BLaER1 treated with 17β-estradiol and CSF1 and Interleukin-3, amounts not matched to agents 10 nM and 100 nM (cell line): ENCODE measurements around the gene COL23A1.

ENCODE experiments used
- H3K27ac ChIP-seq, 11 experiments: shearing (Covaris generic); formaldehyde crosslinking; 2 replicates each; pipeline ENCODE4 v1.8.1; 2022
- H3K27me3 ChIP-seq, 11 experiments: shearing (Covaris generic); formaldehyde crosslinking; 2 replicates each; pipeline ENCODE4 v1.8.1; 2022
- H3K36me3 ChIP-seq, 11 experiments: shearing (Covaris generic); formaldehyde crosslinking; 2 replicates each; pipeline ENCODE4 v1.8.1; 2022
- H3K4me1 ChIP-seq, 10 experiments: shearing (Covaris generic); formaldehyde crosslinking; 2 replicates each; pipeline ENCODE4 v1.8.1; 2022
- H3K4me2 ChIP-seq, 11 experiments: shearing (Covaris generic); formaldehyde crosslinking; 2 replicates each; pipeline ENCODE4 v1.8.1; 2022
- H3K4me3 ChIP-seq, 10 experiments: shearing (Covaris generic); formaldehyde crosslinking; 2 replicates each; pipeline ENCODE4 v1.8.1; 2022
- H3K9ac ChIP-seq, 11 experiments: shearing (Covaris generic); formaldehyde crosslinking; 2 replicates each; pipeline ENCODE4 v1.8.1; 2022
- H3K9me3 ChIP-seq, 11 experiments: shearing (Covaris generic); formaldehyde crosslinking; replicated peaks in 1 of 11; 2 replicates each; pipeline ENCODE4 v1.8.1; 2022
- H4K20me1 ChIP-seq, 11 experiments: shearing (Covaris generic); formaldehyde crosslinking; 2 replicates each; pipeline ENCODE4 v1.8.1; 2022
- Cebpa-rat ChIP-seq, 11 experiments: shearing (Covaris generic); IDR thresholded peaks; 2 replicates each; pipeline ENCODE4 v1.8.1; 2022

The COL23A1 gene

DNA sequence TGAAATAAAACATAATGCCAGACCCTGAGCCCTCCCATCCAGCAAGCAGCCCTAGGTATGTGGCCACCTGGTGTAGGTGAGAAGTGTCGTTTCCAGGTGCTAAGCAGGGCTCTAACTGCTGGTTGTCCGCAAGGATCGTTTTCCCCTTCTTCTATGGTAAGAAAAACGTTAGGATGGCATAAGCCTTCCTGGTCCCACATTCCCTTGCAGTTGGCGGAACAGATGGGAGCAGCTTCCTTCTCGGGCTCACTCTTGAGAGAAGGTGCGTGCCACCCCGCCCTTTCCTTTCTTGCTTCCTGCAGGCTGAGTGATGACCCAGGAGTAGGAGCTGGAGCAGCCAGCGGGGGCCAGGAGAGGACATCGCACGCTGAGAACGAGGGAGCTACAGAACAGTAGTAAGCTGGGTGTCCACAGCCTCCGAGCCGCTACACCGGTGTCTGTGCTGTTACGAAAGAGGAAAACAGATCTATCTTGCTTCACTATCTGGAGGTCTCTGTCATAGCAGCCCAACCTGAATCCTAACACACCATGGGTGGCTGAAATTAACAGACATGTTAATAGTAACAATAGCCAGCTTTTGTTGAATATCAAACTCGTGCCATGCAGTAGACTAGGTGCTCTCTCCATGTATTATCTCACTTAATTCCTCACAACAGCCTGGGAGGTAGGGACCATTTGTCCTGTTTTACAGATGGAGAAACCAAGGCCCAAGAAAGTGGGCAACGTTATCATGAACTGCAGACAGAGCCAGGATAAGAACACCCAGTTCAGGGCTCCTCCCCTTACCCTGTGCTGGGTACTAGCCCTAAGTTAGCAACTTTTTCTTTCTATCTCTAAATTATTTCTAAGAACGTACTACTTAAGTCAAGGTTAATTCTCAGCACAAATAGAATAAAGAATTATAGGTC lies 139.8 kb downstream of the COL23A1 start:
- H3K4me3 ChIP-seq = no peak overlapping the region
- H3K9me3 ChIP-seq = peaks cover 0 to 5% (median 0%) of the 10 kb centered on the region in 11 experiments; a peak in 2 of 22 replicates

DNA sequence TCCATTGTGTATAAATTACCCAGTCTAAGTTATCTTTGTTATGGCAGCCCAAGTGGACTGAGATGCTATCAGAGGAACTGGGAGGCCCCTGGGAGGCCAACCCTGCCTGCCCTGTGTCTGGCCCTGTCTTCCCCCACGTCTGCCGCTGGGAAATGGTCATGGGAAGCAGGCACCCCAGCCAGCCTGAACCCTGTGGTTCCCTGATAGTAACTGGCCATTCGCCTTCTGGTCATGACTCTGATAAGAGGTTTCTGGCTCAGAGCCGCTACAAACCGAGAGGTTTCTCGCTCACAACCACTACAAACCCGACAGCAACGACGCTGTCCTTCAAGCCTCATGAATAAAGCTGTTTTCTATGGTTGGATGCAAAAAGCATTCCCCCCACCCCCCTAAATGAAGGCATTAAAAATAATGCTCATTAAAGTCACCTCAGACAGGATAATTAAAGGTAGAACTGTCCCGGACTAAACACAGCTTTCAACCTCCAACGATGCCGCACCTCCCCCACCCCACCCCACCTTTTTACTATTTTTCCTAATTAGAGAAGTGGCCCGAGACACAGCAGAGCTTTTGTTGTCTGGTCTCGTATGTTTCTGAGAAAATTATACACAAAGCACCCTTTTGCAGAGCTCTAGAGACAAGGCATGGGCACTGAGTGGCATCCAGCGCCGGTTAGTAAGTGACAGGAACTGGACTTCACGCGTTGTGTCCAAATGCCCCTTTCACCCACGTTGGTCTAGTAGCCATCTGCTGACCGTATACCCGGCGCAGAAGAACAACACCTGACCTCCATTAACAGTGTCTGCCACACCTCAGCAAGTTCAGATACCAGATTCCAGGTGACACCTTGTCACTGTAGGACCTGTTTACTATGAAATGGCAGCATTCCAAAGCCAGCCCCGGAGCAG lies 140.8 kb downstream of the COL23A1 start:
- Histone ChIP-seq H4K20me1 (no peaks in the 10 kb centered on the region), H3K9ac (no peak overlapping the region), H3K27ac (no peak overlapping the region), H3K4me2 (peak overlapping the region in 6 of 11 experiments; percentile 2 to 37 (median 26); a peak in 6 of 22 replicates), H3K36me3 (no peaks in the 10 kb centered on the region), H3K4me1 (peaks cover 0 to 14% (median 10%) of the 10 kb centered on the region in 10 experiments; a peak in 16 of 20 replicates), H3K9me3 (peaks cover 0 to 5% (median 0%) of the 10 kb centered on the region in 11 experiments; a peak in 2 of 22 replicates), H3K4me3 (no peak overlapping the region), H3K27me3 (peaks cover 15 to 35% (median 25%) of the 10 kb centered on the region in 11 experiments)
- TF ChIP-seq Cebpa-rat (IDR thresholded peaks at IDR 0.05) = no peak

More for the DNA sequence above, 139.8 kb downstream of the COL23A1 start:
- peak overlapping the region in 7 of 11 experiments; percentile 2 to 37 (median 22); a peak in 9 of 22 replicates for H3K4me2 ChIP-seq
- no peak overlapping the region for H3K27ac ChIP-seq
- no peak overlapping the region for H3K9ac ChIP-seq
- H4K20me1 ChIP-seq = no peaks in the 10 kb centered on the region
- peaks cover 0 to 10% (median 8%) of the 10 kb centered on the region in 10 experiments; a peak in 10 of 20 replicates for H3K4me1 ChIP-seq
- H3K27me3 ChIP-seq = peaks cover 15 to 35% (median 25%) of the 10 kb centered on the region in 11 experiments
- H3K36me3 ChIP-seq = no peaks in the 10 kb centered on the region
- no peak for TF ChIP-seq Cebpa-rat (IDR thresholded peaks at IDR 0.05)

GRCh38 chr5:178445534-178445933 lies 144.7 kb downstream of the COL23A1 start:
- Histone ChIP-seq H3K4me3 (no peak overlapping the region), H4K20me1 (no peaks in the 10 kb centered on the region), H3K9me3 (peaks cover 0 to 5% (median 0%) of the 10 kb centered on the region in 11 experiments; a peak in 4 of 22 replicates), H3K36me3 (no peaks in the 10 kb centered on the region), H3K4me2 (no peak overlapping the region), H3K27me3 (peaks cover 22 to 32% (median 25%) of the 10 kb centered on the region in 11 experiments), H3K9ac (no peak overlapping the region), H3K4me1 (peaks cover 16 to 51% (median 48%) of the 10 kb centered on the region in 10 experiments), H3K27ac (no peak overlapping the region)
- TF ChIP-seq Cebpa-rat (IDR thresholded peaks at IDR 0.05) = no peak

DNA sequence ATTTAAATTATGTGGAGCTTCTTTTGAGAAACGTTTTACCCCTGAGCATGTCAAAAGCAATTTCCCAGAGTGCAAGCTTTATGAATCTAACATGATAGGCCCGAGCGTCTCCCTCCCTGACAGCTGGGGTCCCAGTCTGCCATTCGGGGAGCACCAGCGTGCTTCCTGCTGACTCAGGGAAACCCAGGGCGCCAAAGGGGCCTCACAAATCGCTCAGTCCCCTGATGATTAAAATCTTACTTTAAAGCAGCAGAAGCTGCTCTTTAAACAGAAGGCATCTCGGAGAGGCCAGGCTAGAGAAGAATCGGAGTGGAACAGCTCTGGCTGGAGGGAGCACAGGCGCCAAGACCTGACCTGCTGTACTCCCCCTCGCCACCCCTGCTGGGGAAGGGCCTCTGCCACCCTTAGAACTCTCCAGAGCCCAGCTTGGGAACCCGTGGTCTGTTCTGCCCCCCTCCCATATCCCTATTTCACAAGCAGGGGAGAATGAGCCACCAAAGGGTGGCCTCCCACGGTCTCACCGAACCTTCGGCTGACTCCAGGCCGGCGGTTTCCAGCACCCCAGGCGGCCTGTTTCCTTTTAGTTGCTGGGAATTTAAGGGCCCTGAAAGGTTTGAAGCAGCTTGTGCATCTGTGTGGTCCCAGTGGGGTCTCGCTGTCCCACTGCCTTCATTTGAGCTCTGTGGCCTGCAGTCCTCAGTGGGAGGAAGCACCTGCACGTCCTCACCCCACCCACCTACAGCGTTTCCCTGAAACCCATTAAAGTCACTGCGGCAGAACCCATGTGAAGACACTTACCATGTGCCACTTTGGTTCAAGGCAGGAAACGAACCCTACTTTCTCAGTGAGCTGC lies 147.6 kb downstream of the COL23A1 start:
- H3K4me3 ChIP-seq = peak overlapping the region in 9 of 10 experiments; percentile 0 to 43 (median 17); a peak in 9 of 20 replicates
- no peaks in the 10 kb centered on the region for H4K20me1 ChIP-seq
- H3K9ac ChIP-seq = peak overlapping the region; percentile 1 to 85 (median 68); a peak in 21 of 22 replicates
- H3K4me1 ChIP-seq = peaks cover 18 to 72% (median 68%) of the 10 kb centered on the region in 10 experiments
- peak overlapping the region in 10 of 11 experiments; percentile 40 to 94 (median 82); a peak in 19 of 22 replicates for H3K27ac ChIP-seq
- no peaks in the 10 kb centered on the region for H3K36me3 ChIP-seq
- TF ChIP-seq Cebpa-rat (IDR thresholded peaks at IDR 0.05) = peak in 1 of 11 experiments; percentile 43; a peak in 1 of 22 replicates
- peaks cover 0 to 7% (median 2%) of the 10 kb centered on the region in 11 experiments; a peak in 7 of 22 replicates for H3K27me3 ChIP-seq
- peaks cover 0 to 5% (median 0%) of the 10 kb centered on the region in 11 experiments; a peak in 4 of 22 replicates for H3K9me3 ChIP-seq
- peak overlapping the region; percentile 73 to 94 (median 84) for H3K4me2 ChIP-seq

GRCh38 chr5:178441486-178442270 lies 148.5 kb downstream of the COL23A1 start:
- no peak for TF ChIP-seq Cebpa-rat (IDR thresholded peaks at IDR 0.05)
- Histone ChIP-seq H3K4me1 (peaks cover 18 to 82% (median 77%) of the 10 kb centered on the region in 10 experiments), H3K27me3 (peaks cover 0 to 7% (median 0%) of the 10 kb centered on the region in 11 experiments; a peak in 3 of 22 replicates), H3K4me3 (peak overlapping the region in 3 of 10 experiments; percentile 7 to 43 (median 15); a peak in 2 of 20 replicates), H3K4me2 (peak overlapping the region; percentile 73 to 94 (median 84); a peak in 21 of 22 replicates), H4K20me1 (no peaks in the 10 kb centered on the region), H3K27ac (peak overlapping the region in 8 of 11 experiments; percentile 68 to 94 (median 85); a peak in 17 of 22 replicates), H3K9me3 (peaks cover 0 to 5% (median 0%) of the 10 kb centered on the region in 11 experiments; a peak in 4 of 22 replicates), H3K36me3 (no peaks in the 10 kb centered on the region), H3K9ac (peak overlapping the region in 9 of 11 experiments; percentile 43 to 85 (median 76); a peak in 16 of 22 replicates)

DNA sequence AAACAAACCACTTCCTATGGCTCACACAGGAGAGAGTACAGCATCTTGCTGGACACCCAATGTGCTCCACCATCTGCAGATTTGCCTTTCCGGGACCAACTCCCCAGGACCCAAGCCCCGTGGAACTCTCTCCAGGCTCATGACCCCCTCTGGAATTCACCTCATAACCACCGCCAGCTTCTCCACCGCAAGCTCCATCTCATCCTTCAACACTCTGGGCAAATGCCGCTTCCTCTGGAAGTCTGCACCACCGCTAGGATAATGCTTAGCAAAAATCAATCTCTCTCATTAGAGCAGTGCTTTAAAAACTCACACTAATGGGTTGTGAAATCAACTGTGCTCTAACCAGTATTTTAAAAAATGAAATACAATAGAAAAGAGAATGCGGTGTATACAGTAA lies 150.0 kb downstream of the COL23A1 start:
- Histone ChIP-seq H3K4me2 (peak overlapping the region in 8 of 11 experiments; percentile 14 to 94 (median 80); a peak in 13 of 22 replicates), H3K27me3 (peaks cover 0 to 15% (median 0%) of the 10 kb centered on the region in 11 experiments; a peak in 3 of 22 replicates), H3K27ac (peak overlapping the region in 2 of 11 experiments; percentile 11 to 88; a peak in 1 of 22 replicates), H3K9me3 (peaks cover 0 to 5% (median 0%) of the 10 kb centered on the region in 11 experiments; a peak in 2 of 22 replicates), H3K9ac (no peak overlapping the region), H3K4me3 (no peak overlapping the region), H3K4me1 (peaks cover 25 to 97% (median 92%) of the 10 kb centered on the region in 10 experiments), H4K20me1 (no peaks in the 10 kb centered on the region), H3K36me3 (no peaks in the 10 kb centered on the region)
- no peak for TF ChIP-seq Cebpa-rat (IDR thresholded peaks at IDR 0.05)
